Fibroblast of peridontal ligament (primary cell): ENCODE measurements around the gene MYLK.

Experiments
- DNase-seq: peaks from one replicate; pipeline ENCODE4 v3.0.0-alpha.2; 2010; ENCODE audit errors: extremely low read depth

Gene MYLK

DNA sequence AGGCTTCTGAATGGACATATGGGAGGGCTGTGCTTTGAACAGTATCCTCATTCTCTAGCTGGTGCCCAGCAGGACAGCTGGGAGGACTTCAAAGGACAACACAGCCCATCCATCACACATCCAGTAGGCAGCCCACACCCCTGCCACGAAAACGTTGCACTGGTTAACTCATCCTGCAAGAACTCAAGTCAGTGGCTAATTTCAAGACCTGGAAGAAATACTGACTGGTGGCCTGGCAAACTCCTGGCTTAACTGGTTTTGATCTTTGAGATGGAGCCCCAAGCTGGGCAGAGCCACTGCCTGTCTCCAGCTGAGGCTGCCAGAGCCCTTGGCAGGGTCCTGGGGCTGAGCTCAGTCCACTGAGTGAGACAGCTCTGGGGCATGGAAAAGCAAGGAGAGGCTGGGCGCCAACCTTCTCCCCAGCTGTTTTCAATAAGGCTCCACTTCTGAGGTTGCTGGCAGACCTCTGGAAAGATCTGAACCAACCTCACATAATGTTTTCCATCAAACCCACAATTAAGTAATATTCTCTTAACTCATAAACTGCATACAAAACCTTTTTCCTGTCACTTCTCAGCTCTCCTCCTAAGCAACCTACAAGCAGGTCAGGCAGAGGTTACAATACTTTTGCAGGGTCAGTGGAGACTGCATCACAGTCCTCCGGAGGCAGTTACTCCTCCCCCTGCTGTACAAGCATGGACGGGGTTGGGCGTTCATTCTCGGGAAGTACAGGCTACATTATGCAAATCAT is 110.3 kb downstream of the MYLK start:
- DNase-seq, result peak; percentile 98

DNA sequence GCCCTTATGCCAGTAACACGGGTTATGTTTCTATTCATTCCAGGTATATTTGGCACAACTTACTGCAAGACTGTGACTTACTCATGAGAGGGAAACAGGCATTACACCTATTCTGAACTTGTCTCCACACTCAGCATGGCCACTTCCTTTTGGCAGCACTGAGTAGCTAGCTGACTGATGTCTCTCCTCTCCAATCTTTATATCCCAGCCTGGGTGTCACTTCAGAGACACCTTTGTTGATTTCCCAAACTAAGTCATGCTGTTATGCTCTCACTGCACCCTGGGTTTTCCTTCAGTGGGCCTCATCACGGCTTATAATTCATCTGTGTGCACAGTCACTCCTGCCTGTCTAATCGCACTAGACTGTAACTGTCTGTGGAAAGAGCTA is 114.8 kb downstream of the MYLK start:
- no peak for DNase-seq

GRCh38 chr3:123768480-123769355 is 115.4 kb downstream of the MYLK start:
- DNase-seq, result no peak

DNA sequence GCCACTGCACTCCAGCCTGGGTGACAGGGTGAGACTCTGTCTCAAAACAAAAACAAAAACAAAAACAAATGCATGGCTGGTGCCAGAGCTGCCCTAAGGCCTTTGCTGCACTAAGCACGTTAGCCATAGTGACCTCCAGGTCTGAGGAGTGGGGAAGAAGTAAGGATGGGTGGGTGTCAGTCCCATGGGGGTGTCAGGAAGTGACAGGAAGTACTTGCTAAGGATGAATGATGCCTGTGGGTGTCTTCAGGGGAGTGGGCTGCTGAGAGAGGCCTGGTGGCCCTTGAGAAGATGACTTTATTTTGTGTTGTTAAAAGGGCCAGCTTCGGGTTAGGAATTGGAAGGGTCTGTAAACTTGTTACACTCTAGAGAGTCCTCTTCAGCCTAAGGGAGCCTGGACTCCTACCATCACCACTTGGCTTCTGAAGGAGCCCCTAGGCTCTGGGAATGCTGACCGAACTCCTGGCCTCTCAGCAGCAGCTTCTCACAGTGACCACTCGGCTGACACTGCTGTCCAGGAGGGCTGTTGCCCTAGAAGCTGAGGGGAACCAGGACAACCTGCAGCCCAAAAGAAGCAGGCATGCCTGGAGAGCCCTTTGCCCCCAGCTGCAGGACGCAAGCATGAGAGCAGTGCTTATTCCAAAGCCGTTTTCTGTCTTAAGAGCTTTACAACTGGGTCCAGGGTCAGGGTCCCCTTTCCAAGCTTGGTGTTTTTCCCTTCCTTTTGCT is 116.4 kb downstream of the MYLK start:
- DNase-seq, result no peak

DNA sequence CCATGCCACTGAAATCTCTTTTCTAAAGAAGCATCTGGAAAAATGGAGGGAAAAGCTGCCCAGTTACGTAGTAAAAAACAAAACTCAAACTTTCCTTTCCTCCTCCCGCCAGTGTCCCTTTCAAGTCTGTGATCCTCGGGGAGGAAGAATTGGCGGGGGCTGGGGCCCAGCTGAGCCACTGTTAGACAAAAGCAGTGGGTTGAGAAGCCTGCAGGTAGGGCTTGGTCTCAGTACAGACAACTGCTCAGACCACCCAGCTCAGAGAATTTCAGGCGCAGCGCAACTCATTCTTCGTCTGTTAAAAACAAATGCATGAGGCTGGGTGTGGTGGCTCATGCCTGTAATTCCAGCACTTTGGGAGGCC is 117.1 kb downstream of the MYLK start:
- DNase-seq, result no peak

- DNase-seq, result no peak
Observed at GRCh38 chr3:123766193-123767008, 117.7 kb downstream of the MYLK start.

GRCh38 chr3:123765475-123766128 is 118.5 kb downstream of the MYLK start:
- no peak for DNase-seq

DNA sequence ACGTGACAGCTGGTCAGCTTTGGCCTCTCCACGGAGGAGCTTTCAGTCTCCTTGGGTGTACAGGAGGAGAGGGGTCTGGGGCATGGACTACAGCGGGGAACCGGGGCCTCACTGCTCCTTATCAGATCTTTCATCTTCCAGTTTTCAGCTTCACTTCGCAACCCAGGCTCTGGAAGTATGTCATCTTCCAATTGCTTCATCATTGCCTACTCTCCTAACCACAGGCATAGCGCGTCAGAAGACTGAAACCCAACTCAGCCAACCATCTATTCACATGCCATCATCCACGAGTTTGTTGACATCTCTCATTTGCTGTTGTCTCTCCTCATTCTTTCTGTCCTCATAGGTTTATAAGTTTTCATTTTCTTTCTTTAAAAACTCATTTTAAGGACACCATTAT is 119.5 kb downstream of the MYLK start:
- no peak for DNase-seq

DNA sequence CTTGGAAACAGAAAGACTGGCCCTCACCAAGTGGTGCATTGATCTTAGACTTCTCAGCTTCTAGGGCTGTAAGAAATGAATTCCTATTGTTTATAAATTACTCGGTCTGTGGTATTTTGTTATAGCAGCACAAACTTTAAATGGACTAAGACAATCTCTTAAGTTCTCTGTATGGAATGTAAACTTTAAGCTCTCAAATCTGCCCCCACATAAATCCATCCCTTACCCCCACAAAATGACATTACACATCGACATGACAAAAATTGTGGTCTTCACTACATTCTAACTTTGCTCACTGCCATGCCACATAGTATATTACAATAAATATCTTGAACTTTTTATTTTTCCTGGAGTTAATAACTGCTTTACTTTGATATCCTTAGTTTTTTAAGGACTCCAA is 121.3 kb downstream of the MYLK start:
- no peak for DNase-seq

DNA sequence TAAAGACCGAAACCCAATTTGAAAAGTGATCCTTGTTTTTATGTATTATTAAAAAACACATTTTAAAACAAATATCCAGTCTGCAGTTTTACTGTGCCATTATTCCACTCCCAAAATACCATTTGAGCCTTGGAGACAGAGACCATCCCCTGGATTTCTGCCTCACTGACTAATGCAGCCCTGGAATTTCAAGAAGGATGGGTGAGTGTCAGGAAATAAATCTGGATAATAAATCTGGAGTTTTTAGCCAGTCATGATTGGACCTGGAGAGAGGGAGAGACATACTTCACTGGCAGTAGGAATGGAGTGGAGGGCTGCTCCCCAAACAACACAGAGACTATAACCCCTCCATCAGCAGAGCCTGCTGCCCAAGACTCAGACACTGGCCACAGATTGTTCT is 123.3 kb downstream of the MYLK start:
- no peak for DNase-seq

- DNase-seq, result no peak
Observed at GRCh38 chr3:123759871-123760270, 124.3 kb downstream of the MYLK start.

- peak; percentile 42 for DNase-seq
Observed at GRCh38 chr3:123759311-123759710, 124.8 kb downstream of the MYLK start.

DNA sequence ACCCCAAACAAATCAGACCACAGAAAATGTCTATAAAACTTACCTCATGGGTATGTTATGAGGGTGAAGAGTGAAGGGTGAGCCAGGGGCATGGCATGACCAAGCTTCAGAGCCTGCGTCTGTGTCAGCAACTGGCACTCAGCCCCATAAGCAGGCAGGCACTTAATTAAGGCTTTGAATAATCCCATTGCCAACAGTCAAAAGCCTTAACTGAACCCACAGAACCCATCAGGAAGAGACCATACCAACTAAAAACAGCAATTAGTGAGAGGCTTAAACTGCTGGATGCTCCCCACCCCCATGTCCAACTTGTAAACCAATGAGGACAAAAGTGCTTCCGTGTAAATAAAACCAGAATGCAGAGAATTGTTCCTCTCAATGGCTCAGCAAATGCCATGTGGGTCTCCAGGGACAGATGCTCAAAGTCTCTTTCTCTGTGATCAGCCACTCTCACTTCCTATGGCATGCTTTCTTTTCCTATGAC is 126.0 kb downstream of the MYLK start:
- peak; percentile 85 for DNase-seq

GRCh38 chr3:123757281-123757940 is 126.7 kb downstream of the MYLK start:
- DNase-seq, result peak; percentile 56

- DNase-seq, result no peak
Observed at GRCh38 chr3:123755501-123755900, 128.6 kb downstream of the MYLK start.

- DNase-seq, result no peak
Observed at GRCh38 chr3:123755085-123755484, 129.0 kb downstream of the MYLK start.

- DNase-seq, result peak; percentile 25
Observed at GRCh38 chr3:123753286-123753685, 130.8 kb downstream of the MYLK start.

- DNase-seq, result no peak
Observed at GRCh38 chr3:123752228-123752627, 131.9 kb downstream of the MYLK start.

DNA sequence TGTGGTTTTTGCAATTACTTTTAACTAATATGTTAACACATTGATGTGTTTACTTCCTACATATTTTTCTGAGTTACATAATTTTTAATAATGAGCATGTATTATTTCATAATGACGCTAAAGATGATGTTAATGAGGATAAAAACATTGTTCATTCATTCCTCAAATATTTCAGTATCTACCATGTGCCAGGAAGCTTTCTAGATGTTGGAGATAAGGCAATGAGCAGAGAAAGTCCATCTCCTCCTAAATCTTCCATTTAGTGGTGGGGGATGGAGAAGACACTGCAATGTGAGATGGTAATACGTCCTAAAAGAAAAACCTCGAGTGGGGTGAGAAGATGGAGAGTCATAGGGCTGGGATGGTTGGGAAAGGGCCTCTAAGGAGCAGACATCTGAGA is 132.7 kb downstream of the MYLK start:
- DNase-seq, result no peak

GRCh38 chr3:123750659-123751420 is 133.3 kb downstream of the MYLK start:
- DNase-seq, result peak; percentile 88
